NCI-H2227 treated with DMSO at 0.1 percent for 48 hours (cell line): ENCODE results near the gene FAM117B.

ENCODE experiments used
- DNase-seq: peaks from one replicate; lab custom pipeline; 2025; lab: John Stamatoyannopoulos, UW

FAM117B gene

DNA sequence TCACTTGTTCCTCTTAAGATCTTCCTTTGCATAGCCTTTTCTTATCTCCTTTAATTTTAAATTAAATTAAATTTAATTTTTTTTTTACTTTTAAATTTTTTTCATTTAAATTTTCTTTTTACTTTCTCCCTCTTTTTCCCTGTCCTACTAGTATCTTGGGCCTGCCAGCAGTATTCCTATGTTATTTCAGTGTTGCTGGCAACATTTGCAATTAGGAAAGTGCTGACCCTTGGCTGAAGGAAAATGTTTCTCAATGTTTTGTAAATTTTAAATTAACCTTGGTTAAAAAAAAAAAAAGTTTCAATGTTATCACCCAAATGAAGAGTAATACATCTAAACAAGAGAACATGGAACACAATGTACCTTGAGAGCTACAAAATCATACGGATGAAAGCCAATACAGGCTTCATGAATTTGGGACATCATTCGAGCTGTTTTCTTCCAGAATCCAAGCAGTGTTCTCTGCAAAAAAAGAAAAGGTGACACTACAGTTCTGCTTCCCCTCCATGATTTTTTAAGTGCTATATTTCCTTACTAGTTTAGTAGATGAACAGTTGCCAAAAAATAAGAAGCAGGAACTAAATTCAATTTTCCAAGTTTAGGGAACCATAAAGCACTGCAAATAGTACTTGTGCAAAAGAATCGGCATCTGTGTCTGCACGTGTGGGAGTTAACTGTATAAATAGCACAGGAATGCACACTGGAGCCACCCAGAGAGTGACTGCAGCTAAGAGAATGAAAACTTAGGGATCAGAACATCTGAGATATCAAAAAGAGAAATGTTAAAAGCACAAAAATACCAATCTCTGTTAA, 181.0 kb downstream of the FAM117B start:
- no peak for DNase-seq

DNA sequence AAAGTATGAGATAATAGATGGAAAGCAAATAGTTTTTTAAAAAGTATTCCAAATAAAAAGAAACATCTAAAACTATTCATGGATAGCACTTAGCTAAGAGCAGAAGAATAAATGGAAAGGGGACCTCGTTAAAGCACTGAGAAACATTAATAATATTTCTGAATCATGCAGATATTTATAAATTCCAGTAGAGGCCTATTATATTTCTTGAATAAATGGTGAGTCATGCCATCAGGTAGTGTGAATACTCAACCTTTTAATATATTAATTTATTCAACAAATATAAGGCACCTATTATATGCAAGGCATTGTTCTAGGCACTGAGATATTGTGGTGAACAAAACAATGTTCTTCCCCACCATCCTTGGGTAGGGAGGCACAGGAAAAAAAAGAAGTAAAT, 183.0 kb downstream of the FAM117B start:
- DNase-seq: no peak

DNA sequence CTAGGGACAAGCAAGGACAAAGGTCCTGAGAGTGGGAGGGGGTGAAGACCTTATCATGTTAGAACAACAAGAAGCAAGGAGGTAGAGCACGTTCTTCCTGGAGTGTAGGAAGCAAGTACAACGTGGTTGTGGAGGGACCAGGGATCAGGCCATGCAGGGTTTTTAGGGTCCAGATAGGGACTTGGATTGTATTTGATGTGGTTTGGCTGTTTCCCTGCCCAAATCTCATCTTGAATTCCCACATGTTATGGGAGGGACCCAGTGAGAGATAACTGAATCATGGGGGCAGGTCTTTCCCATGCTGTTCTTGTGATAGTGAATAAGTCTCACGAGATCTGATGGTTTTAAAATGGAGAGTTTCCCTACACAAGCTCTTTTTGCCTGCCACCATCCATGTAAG, 183.6 kb downstream of the FAM117B start:
- DNase-seq: no peak
